Thyroid gland (tissue), 4 donors: ENCODE data around the gene PHTF2.

Experiments
- POLR2A ChIP-seq, 2 donors: fragments of 450-650 bp; IDR thresholded peaks; one replicate each; pipeline ENCODE4 v1.6.1; 2017; ENCODE audit warnings: antibody characterized with exemption in 2 of 2, mild to moderate bottlenecking in 2 of 2, moderate library complexity in 1 of 2
- TF ChIP-seq, protein P1 (sequence below), 6 experiments: fragments of 200-600 bp in 3 of 6; fragments of 450-650 bp in 3 of 6; sonication (generic) in 3 of 6; IDR thresholded peaks; one replicate each; pipeline ENCODE4 v1.5.1; 2016 to 2019; ENCODE audit warnings: antibody characterized with exemption in 6 of 6, mild to moderate bottlenecking in 2 of 6, inconsistent platforms in 1 of 6, moderate library complexity in 1 of 6

DNA sequence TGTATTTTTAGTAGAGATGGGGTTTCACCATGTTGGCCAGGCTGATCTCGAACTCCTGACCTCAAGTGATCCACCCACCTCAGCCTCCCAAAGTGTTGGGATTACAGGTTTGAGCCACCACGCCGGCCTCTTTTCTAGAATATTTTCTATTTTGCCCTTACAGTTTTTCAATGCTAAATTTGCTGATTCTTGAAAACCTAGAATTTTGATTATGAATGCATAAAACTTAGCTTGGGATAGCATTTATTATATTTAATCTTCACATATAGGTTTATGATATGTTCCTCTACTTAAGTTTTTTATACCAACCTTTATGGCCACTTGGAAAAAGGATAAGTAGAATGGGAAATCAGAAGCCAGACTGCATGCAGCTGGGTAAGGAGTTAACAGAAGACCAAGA, 2.5 kb upstream of the PHTF2 start:
- TF ChIP-seq, protein P1, sequence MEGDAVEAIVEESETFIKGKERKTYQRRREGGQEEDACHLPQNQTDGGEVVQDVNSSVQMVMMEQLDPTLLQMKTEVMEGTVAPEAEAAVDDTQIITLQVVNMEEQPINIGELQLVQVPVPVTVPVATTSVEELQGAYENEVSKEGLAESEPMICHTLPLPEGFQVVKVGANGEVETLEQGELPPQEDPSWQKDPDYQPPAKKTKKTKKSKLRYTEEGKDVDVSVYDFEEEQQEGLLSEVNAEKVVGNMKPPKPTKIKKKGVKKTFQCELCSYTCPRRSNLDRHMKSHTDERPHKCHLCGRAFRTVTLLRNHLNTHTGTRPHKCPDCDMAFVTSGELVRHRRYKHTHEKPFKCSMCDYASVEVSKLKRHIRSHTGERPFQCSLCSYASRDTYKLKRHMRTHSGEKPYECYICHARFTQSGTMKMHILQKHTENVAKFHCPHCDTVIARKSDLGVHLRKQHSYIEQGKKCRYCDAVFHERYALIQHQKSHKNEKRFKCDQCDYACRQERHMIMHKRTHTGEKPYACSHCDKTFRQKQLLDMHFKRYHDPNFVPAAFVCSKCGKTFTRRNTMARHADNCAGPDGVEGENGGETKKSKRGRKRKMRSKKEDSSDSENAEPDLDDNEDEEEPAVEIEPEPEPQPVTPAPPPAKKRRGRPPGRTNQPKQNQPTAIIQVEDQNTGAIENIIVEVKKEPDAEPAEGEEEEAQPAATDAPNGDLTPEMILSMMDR (IDR thresholded peaks at IDR 0.05): no peak
- no peak for TF ChIP-seq POLR2A (IDR thresholded peaks at IDR 0.05)
